HEK293T (cell line): Measurements from ENCODE around the gene INTS3.

Experiments
- CTCF ChIA-PET: fragments of 350-600 bp; formaldehyde crosslinking; extraction: SDS; loops from one replicate; lab custom pipeline; 2021; ENCODE audit warnings: antibody characterized with exemption, inconsistent platforms; lab: Yijun Ruan, JAX
- POLR2A ChIA-PET: fragments of 350-600 bp; formaldehyde crosslinking; extraction: SDS; loops from one replicate; lab custom pipeline; 2020; ENCODE audit warnings: antibody characterized with exemption, inconsistent platforms; lab: Yijun Ruan, JAX
- DNase-seq: peaks from one replicate; pipeline ENCODE4 v3.0.0; 2012; ENCODE audit warnings: mixed read lengths; ENCODE audit errors: extremely low spot score
- ARNT ChIP-seq: fragments of 450-650 bp; IDR thresholded peaks from 2 replicates; pipeline ENCODE4 v1.6.1; 2017; ENCODE audit warnings: mild to moderate bottlenecking
- BHLHE40 ChIP-seq: fragments of 450-650 bp; IDR thresholded peaks from 2 replicates; pipeline ENCODE4 v1.6.1; 2016; ENCODE audit warnings: mild to moderate bottlenecking, moderate library complexity, borderline replicate concordance
- CTBP1 ChIP-seq: fragments of 450-650 bp; IDR thresholded peaks from 2 replicates; pipeline ENCODE4 v1.6.1; 2016; ENCODE audit warnings: borderline replicate concordance
- ELF4 ChIP-seq: fragments of 450-650 bp; IDR thresholded peaks from 2 replicates; pipeline ENCODE4 v1.6.1; 2017; ENCODE audit warnings: antibody characterized with exemption
- FOXA1 ChIP-seq: fragments of 450-650 bp; IDR thresholded peaks from 2 replicates; pipeline ENCODE4 v1.6.1; 2016; ENCODE audit warnings: mild to moderate bottlenecking
- FOXK2 ChIP-seq: fragments of 450-650 bp; IDR thresholded peaks from 2 replicates; pipeline ENCODE4 v1.6.1; 2016; ENCODE audit warnings: mild to moderate bottlenecking
- FOXM1 ChIP-seq: fragments of 450-650 bp; IDR thresholded peaks from 2 replicates; pipeline ENCODE4 v1.6.1; 2017; ENCODE audit warnings: mild to moderate bottlenecking, borderline replicate concordance
- HDGF ChIP-seq: fragments of 450-650 bp; IDR thresholded peaks from 2 replicates; pipeline ENCODE4 v1.6.1; 2017; ENCODE audit warnings: antibody characterized with exemption, borderline replicate concordance
- L3MBTL2 ChIP-seq: fragments of 450-650 bp; conservative IDR thresholded peaks from 2 replicates; pipeline ENCODE4 v1.6.1; 2016; ENCODE audit warnings: mild to moderate bottlenecking
- LEF1 ChIP-seq: fragments of 450-650 bp; IDR thresholded peaks from 2 replicates; pipeline ENCODE4 v1.6.1; 2017; ENCODE audit warnings: mild to moderate bottlenecking, borderline replicate concordance
- NFRKB ChIP-seq: fragments of 450-650 bp; IDR thresholded peaks from 2 replicates; pipeline ENCODE4 v1.6.1; 2016; ENCODE audit warnings: mild to moderate bottlenecking, moderate library complexity
- SP1 ChIP-seq: fragments of 450-650 bp; IDR thresholded peaks from 2 replicates; pipeline ENCODE4 v1.6.1; 2017
- SUZ12 ChIP-seq: fragments of 450-650 bp; IDR thresholded peaks from 2 replicates; pipeline ENCODE4 v1.6.1; 2016; ENCODE audit warnings: mild to moderate bottlenecking
- TARDBP ChIP-seq: fragments of 450-650 bp; IDR thresholded peaks from 2 replicates; pipeline ENCODE4 v1.6.1; 2016
- ZNF384 ChIP-seq: fragments of 450-650 bp; IDR thresholded peaks from 2 replicates; pipeline ENCODE4 v1.6.1; 2016
- TF ChIP-seq, protein P1 (sequence below): fragments of 450-650 bp; IDR thresholded peaks from 2 replicates; pipeline ENCODE4 v1.6.1; 2016

INTS3 gene

DNA sequence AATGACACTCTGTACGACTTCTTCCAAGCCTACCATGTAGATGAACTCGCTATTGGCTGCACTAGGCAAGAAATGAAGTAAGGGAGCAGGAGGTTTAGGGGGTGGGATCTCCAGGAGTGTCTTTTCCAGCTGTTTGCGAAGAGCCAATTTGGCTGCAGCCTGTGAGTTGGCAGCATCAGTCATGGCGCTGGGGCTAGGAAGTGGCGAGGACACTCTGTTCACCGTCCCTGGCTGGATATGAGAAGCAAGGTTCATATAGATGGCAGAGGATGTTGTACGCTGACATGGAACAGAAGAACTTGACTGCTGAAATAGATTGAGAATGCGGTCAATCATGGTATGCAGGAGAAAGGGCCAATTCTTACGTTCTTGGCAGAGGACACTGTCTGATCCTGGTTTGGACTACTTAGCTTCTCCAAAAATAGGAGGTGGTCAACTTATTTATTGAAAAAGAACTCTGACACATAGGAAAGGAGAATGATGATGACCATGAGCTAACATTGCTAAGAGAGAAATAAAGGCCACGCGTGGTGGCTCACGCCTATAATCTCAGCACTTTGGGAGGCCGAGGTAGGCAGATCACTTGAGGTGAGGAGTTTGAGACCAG, 88.5 kb downstream of the INTS3 start:
- ChIA-PET POLR2A (interaction anchor here (0.9 to 1.5 kb wide), 3 partner anchors 150 to 174 kb away, joined by 3 to 4 read pairs (median 3); partner anchors contain the start of genes JTB and RPS27), CTCF (no interaction called here)
- TF ChIP-seq ZNF384 (no peak), L3MBTL2 (no peak), SP1 (no peak), CTBP1 (no peak), BHLHE40 (no peak), FOXK2 (no peak), NFRKB (no peak), HDGF (no peak)
- no peak for DNase-seq

DNA sequence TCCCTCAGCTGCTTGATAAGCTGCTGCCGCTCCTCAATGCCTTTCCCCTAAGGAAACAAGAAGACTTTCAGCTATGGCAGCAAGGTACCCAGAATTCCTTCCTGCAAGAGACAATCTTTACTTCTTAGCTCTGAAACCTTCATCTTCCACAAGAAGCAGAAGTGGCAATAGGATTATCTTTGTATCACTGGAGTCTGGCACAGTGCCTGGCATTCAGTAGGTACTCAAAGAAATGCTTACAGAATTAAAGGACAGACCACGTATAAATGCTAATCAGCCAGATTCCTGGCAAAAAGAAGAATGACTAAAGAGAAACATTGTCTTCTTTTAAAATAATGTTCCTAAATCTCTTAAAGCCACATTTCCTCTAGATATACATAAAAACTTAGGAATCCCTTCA, 91.0 kb downstream of the INTS3 start:
- CTCF ChIA-PET = no interaction called here
- TF ChIP-seq BHLHE40 = no peak
- no peak for TF ChIP-seq ELF4
- TF ChIP-seq L3MBTL2 = no peak
- TF ChIP-seq LEF1 = no peak
- no peak for TF ChIP-seq SP1
- no peak for TF ChIP-seq ARNT
- TF ChIP-seq SUZ12 = no peak
- TF ChIP-seq, protein P1, sequence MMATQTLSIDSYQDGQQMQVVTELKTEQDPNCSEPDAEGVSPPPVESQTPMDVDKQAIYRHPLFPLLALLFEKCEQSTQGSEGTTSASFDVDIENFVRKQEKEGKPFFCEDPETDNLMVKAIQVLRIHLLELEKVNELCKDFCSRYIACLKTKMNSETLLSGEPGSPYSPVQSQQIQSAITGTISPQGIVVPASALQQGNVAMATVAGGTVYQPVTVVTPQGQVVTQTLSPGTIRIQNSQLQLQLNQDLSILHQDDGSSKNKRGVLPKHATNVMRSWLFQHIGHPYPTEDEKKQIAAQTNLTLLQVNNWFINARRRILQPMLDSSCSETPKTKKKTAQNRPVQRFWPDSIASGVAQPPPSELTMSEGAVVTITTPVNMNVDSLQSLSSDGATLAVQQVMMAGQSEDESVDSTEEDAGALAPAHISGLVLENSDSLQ = no peak
- no peak for TF ChIP-seq CTBP1
- TF ChIP-seq FOXM1 = no peak
- no peak for TF ChIP-seq ZNF384
- no peak for TF ChIP-seq HDGF
- TF ChIP-seq FOXK2 = no peak
- no peak for TF ChIP-seq TARDBP
- no peak for TF ChIP-seq FOXA1
- no peak for TF ChIP-seq NFRKB
- POLR2A ChIA-PET = no interaction called here
- DNase-seq = no peak
